Suprapubic skin (tissue), 3 donors: ENCODE results near the gene KCTD20.

ENCODE experiments used
- CTCF ChIP-seq, 2 donors: fragments of 200-600 bp in 1 of 2; fragments of 450-650 bp in 1 of 2; sonication (generic) in 1 of 2; IDR thresholded peaks; one replicate each; pipeline ENCODE4 v1.5.1; 2016 to 2019; ENCODE audit warnings: antibody characterized with exemption in 2 of 2, mild to moderate bottlenecking in 1 of 2, moderate library complexity in 1 of 2
- POLR2A ChIP-seq, 2 donors: fragments of 450-650 bp; IDR thresholded peaks; one replicate each; pipeline ENCODE4 v1.6.1; 2017; ENCODE audit warnings: antibody characterized with exemption in 2 of 2, mild to moderate bottlenecking in 2 of 2, moderate library complexity in 2 of 2

- TF ChIP-seq CTCF (IDR thresholded peaks at IDR 0.05) (peak; percentile 47 to 56), POLR2A (IDR thresholded peaks at IDR 0.05) (peak in 1 of 2 donors; percentile 37)
Observed at GRCh38 chr6:36423101-36423824, 19.5 kb upstream of the KCTD20 start.
